ENCODE data around the gene NKAIN4.

Gene NKAIN4

DNA sequence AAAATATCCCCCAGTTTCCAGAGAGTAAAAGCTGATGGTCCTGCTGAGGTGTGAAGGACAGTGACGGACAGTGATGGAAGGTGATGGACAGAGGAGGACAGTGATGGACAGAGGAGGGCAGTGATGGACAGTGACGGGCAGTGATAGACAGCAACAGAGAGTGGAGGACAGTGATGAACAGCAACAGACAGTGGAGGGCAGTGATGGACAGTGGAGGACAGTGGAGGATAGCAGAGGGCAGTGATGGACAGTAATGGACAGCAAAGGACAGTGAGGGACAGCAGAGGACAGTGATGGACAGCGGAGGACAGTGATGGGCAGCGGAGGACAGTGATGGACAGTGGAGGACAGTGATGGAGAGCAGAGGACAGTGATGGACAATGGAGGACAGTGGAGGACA, 2.7 kb upstream of the NKAIN4 start:
- Histone ChIP-seq H3K36me3 (ENCODE audit: control insufficient read depth, low read length) (no peaks in the 10 kb centered on the region), H3F3A (ENCODE audit: control insufficient read depth, insufficient read depth) (no peaks in the 10 kb centered on the region), H3K9me3 (ENCODE audit: control insufficient read depth, insufficient read depth, low read length) (no peaks in the 10 kb centered on the region), H4K20me1 (ENCODE audit: control insufficient read depth, insufficient read depth, low read depth, low read length) (peaks cover 6% of the 10 kb centered on the region; the same call in 1 of the 2 replicates), H3K4me1 (ENCODE audit: control insufficient read depth, low read length) (no peaks in the 10 kb centered on the region), H3K9me2 (replicated peaks; ENCODE audit: control insufficient read depth, low read length) (no peaks in the 10 kb centered on the region), H3K27me3 (ENCODE audit: control insufficient read depth, low read length) (peaks cover 17% of the 10 kb centered on the region), H3K79me2 (ENCODE audit: control insufficient read depth, low read length) (no peaks in the 10 kb centered on the region), H3K4me2 (ENCODE audit: low read length) (no peak overlapping the region), H3K27ac (ENCODE audit: low read depth, low read length) (no peak overlapping the region), H3K4me3 (ENCODE audit: low read length) (no peak overlapping the region)
- TF ChIP-seq, protein P1, sequence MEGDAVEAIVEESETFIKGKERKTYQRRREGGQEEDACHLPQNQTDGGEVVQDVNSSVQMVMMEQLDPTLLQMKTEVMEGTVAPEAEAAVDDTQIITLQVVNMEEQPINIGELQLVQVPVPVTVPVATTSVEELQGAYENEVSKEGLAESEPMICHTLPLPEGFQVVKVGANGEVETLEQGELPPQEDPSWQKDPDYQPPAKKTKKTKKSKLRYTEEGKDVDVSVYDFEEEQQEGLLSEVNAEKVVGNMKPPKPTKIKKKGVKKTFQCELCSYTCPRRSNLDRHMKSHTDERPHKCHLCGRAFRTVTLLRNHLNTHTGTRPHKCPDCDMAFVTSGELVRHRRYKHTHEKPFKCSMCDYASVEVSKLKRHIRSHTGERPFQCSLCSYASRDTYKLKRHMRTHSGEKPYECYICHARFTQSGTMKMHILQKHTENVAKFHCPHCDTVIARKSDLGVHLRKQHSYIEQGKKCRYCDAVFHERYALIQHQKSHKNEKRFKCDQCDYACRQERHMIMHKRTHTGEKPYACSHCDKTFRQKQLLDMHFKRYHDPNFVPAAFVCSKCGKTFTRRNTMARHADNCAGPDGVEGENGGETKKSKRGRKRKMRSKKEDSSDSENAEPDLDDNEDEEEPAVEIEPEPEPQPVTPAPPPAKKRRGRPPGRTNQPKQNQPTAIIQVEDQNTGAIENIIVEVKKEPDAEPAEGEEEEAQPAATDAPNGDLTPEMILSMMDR (IDR thresholded peaks at IDR 0.05; ENCODE audit: low read depth, low read length, poor library complexity, severe bottlenecking), result no peak
- no peak for TF ChIP-seq EZH2phosphoT487 (IDR thresholded peaks at IDR 0.05; ENCODE audit: borderline replicate concordance, low read length)

DNA sequence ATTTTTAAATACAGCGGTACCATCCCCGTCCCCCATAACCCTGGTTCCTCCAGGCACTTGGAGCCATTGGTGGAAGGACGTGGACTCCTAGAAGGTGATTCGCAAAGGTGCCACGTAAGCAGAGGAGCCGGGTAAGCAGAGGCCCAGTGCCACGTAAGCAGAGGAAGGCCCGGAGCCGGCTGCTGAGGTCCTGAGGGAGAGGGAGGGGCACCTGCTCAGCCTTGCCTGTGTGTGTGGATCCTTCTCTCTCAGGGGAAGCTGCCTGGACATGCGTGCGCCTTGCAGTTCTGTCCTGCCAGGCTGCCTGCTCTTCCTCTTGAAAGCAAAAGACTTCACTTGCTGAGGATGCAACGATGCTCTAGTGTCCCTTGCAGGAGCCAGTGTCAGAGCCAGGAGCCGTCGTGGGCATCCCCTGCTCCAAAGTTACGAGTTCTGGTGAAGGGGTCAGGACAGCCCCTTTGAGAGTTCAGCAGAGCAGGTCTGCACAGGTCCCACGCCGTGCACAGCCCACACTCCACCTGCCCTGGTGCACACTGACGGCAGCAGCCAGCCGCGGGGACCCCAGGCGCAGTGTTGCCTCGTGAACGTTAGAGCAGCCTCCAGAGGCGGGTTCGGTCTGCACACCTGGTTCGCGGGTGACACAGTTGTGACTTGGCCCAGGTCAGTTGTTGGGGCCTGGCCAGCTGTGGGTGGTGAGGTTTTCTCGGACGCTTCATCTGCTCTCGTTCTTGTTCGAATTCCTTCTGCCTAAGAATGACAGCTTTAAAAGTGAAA, 1.9 kb upstream of the NKAIN4 start:
- H3K4me2 ChIP-seq (ENCODE audit: low read length), result no peak overlapping the region
- no peaks in the 10 kb centered on the region for H3K9me2 ChIP-seq (replicated peaks; ENCODE audit: control insufficient read depth, low read length)
- TF ChIP-seq, protein P1 (IDR thresholded peaks at IDR 0.05; ENCODE audit: low read depth, low read length, poor library complexity, severe bottlenecking), result no peak
- no peak for TF ChIP-seq EZH2phosphoT487 (IDR thresholded peaks at IDR 0.05; ENCODE audit: borderline replicate concordance, low read length)
- no peaks in the 10 kb centered on the region for H3K36me3 ChIP-seq (ENCODE audit: control insufficient read depth, low read length)
- H3K4me3 ChIP-seq (ENCODE audit: low read length), result no peak overlapping the region
- H3K4me1 ChIP-seq (ENCODE audit: control insufficient read depth, low read length), result no peaks in the 10 kb centered on the region
- no peaks in the 10 kb centered on the region for H3K9me3 ChIP-seq (ENCODE audit: control insufficient read depth, insufficient read depth, low read length)
- H3K79me2 ChIP-seq (ENCODE audit: control insufficient read depth, low read length), result no peaks in the 10 kb centered on the region
- no peaks in the 10 kb centered on the region for H3F3A ChIP-seq (ENCODE audit: control insufficient read depth, insufficient read depth)
- H4K20me1 ChIP-seq (ENCODE audit: control insufficient read depth, insufficient read depth, low read depth, low read length), result peaks cover 6% of the 10 kb centered on the region; the same call in 1 of the 2 replicates
- peaks cover 17% of the 10 kb centered on the region for H3K27me3 ChIP-seq (ENCODE audit: control insufficient read depth, low read length)
- H3K27ac ChIP-seq (ENCODE audit: low read depth, low read length), result no peak overlapping the region

DNA sequence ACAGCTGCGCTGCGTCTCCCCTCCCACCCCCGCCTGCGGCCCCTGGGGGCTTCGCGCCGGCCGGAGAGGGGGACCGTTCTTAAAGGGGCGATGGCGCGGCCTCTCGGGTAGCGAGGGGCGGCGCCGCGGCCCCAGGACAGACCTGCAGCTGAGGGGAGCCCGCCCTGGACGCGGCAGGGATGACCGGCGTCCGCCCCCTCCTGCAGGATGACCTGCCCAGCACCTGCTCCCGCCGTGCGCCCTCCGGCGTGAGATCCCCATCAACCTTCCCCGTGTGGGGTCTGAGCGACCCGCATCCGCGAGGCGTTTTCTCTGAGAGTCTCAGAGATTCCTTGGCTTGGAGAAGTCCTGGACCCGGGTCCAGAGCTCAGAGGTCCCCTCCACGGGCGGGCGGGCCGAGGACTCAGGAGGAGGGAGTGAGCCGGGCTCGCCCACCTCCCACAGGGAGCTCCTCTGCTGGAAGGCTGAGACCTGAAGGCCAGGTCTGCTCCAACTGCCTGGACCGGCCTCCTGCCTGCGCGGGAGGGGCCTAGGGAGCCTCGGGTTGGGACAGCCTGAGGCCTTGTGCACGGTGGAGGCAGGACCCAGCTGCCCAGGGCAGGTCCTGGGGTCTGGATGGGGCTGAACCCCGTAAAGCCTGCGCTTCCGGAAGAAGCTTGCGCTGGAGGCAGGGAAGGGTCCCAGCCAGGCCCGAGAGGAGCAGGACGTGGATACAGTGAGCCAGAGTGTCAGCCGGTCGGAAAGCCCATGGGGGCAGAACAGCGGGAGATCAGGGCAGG, 532 bp upstream of the NKAIN4 start:
- Histone ChIP-seq H3K27me3 (ENCODE audit: control insufficient read depth, low read length) (peaks cover 17% of the 10 kb centered on the region), H3F3A (ENCODE audit: control insufficient read depth, insufficient read depth) (no peaks in the 10 kb centered on the region), H3K9me3 (ENCODE audit: control insufficient read depth, insufficient read depth, low read length) (no peaks in the 10 kb centered on the region), H3K4me2 (ENCODE audit: low read length) (no peak overlapping the region), H3K4me1 (ENCODE audit: control insufficient read depth, low read length) (no peaks in the 10 kb centered on the region), H3K4me3 (ENCODE audit: low read length) (no peak overlapping the region), H3K27ac (ENCODE audit: low read depth, low read length) (no peak overlapping the region), H3K9me2 (replicated peaks; ENCODE audit: control insufficient read depth, low read length) (no peaks in the 10 kb centered on the region), H3K36me3 (ENCODE audit: control insufficient read depth, low read length) (no peaks in the 10 kb centered on the region), H4K20me1 (ENCODE audit: control insufficient read depth, insufficient read depth, low read depth, low read length) (peaks cover 6% of the 10 kb centered on the region; the same call in 1 of the 2 replicates), H3K79me2 (ENCODE audit: control insufficient read depth, low read length) (no peaks in the 10 kb centered on the region)
- TF ChIP-seq EZH2phosphoT487 (IDR thresholded peaks at IDR 0.05; ENCODE audit: borderline replicate concordance, low read length), result no peak
- TF ChIP-seq, protein P1 (IDR thresholded peaks at IDR 0.05; ENCODE audit: low read depth, low read length, poor library complexity, severe bottlenecking), result no peak

All from DOHH2 (cell line).